ENCODE measurements around the gene WDR35.
A peak's percentile ranks its signal among the peaks of the same experiment; 100 is the strongest.

The WDR35 gene

GRCh38 chr2:19901442-19902215 lies 88.3 kb downstream of the WDR35 start, which contains the start of gene TTC32:
Gene TTC32 (minus strand): TSS chr2:19901983. CDS start chr2:19901854, 129 bp downstream.
- TF ChIP-seq FOXM1 (IDR thresholded peaks at IDR 0.05; ENCODE audit: borderline replicate concordance, low read depth) = no peak
- 0 out of 2 replicates have a peak, but pooled peaks have one; percentile 13 for TF ChIP-seq EP300 (IDR thresholded peaks at IDR 0.05; ENCODE audit: borderline replicate concordance)
- no peak for TF ChIP-seq REST (IDR thresholded peaks at IDR 0.05; ENCODE audit: low read depth)
- TF ChIP-seq CREB1 (IDR thresholded peaks at IDR 0.05; ENCODE audit: low read depth) = no peak
- no peak for TF ChIP-seq USF1 (IDR thresholded peaks at IDR 0.05)
- peak; percentile 79 for TF ChIP-seq TAF1 (IDR thresholded peaks at IDR 0.05; ENCODE audit: low read depth)
- peak; percentile 52; the same call in 1 of the 2 replicates for TF ChIP-seq TEAD4 (IDR thresholded peaks at IDR 0.05)
- peak; percentile 64; the same call in 1 of the 2 replicates for TF ChIP-seq ZBTB7A (IDR thresholded peaks at IDR 0.05; ENCODE audit: low read depth)
- TF ChIP-seq NFIC (IDR thresholded peaks at IDR 0.05) = 0 out of 2 replicates have a peak, but pooled peaks have one; percentile 13
- no peak for TF ChIP-seq RAD21 (IDR thresholded peaks at IDR 0.05; ENCODE audit: low read depth)
- TF ChIP-seq YY1 (IDR thresholded peaks at IDR 0.05; ENCODE audit: low read depth) = peak; percentile 61
- TF ChIP-seq MAX (IDR thresholded peaks at IDR 0.05) = peak; percentile 61
- no peak for TF ChIP-seq TCF12 (IDR thresholded peaks at IDR 0.05; ENCODE audit: low read depth)
- TF ChIP-seq EGR1 (IDR thresholded peaks at IDR 0.05) = no peak
- no peak for TF ChIP-seq CEBPB (IDR thresholded peaks at IDR 0.05)

- TF ChIP-seq USF1 (IDR thresholded peaks at IDR 0.05) = no peak
- TF ChIP-seq TEAD4 (IDR thresholded peaks at IDR 0.05) = no peak
- no peak for TF ChIP-seq ZBTB7A (IDR thresholded peaks at IDR 0.05; ENCODE audit: low read depth)
- no peak for TF ChIP-seq TAF1 (IDR thresholded peaks at IDR 0.05; ENCODE audit: low read depth)
Measured at GRCh38 chr2:19900931-19901441, 88.9 kb downstream of the WDR35 start.

- no peak for TF ChIP-seq TAF1 (IDR thresholded peaks at IDR 0.05; ENCODE audit: low read depth)
- TF ChIP-seq TEAD4 (IDR thresholded peaks at IDR 0.05) = no peak
- no peak for TF ChIP-seq EGR1 (IDR thresholded peaks at IDR 0.05)
- TF ChIP-seq FOXM1 (IDR thresholded peaks at IDR 0.05; ENCODE audit: borderline replicate concordance, low read depth) = no peak
- no peak for TF ChIP-seq NFIC (IDR thresholded peaks at IDR 0.05)
- no peak for TF ChIP-seq CEBPB (IDR thresholded peaks at IDR 0.05)
Measured at GRCh38 chr2:19899985-19900930, 89.6 kb downstream of the WDR35 start.

GRCh38 chr2:19898592-19899329 lies 91.1 kb downstream of the WDR35 start:
- TF ChIP-seq TAF1 (IDR thresholded peaks at IDR 0.05; ENCODE audit: low read depth) = no peak

- TF ChIP-seq YY1 (IDR thresholded peaks at IDR 0.05; ENCODE audit: low read depth) (no peak), ZBTB7A (IDR thresholded peaks at IDR 0.05; ENCODE audit: low read depth) (no peak), REST (IDR thresholded peaks at IDR 0.05; ENCODE audit: low read depth) (no peak), MAX (IDR thresholded peaks at IDR 0.05) (no peak), EGR1 (IDR thresholded peaks at IDR 0.05) (no peak), RAD21 (IDR thresholded peaks at IDR 0.05; ENCODE audit: low read depth) (no peak), CREB1 (IDR thresholded peaks at IDR 0.05; ENCODE audit: low read depth) (no peak), NFIC (IDR thresholded peaks at IDR 0.05) (no peak), USF1 (IDR thresholded peaks at IDR 0.05) (no peak), TEAD4 (IDR thresholded peaks at IDR 0.05) (no peak), CEBPB (IDR thresholded peaks at IDR 0.05) (no peak)
Measured at GRCh38 chr2:19897623-19898245, 92.2 kb downstream of the WDR35 start.

All from Ishikawa (cell line).